GM18526 (cell line): Measurements from ENCODE around the gene SLC18A3.

Experiments used
- POLR2A ChIP-seq: IDR thresholded peaks from 3 replicates; pipeline ENCODE4 v1.6.1; 2011; ENCODE audit not compliant: insufficient read length; ENCODE audit errors: extremely low read depth

SLC18A3 gene

GRCh38 chr10:49647985-49648795, 38.1 kb downstream of the SLC18A3 start:
- TF ChIP-seq POLR2A = no peak

GRCh38 chr10:49649294-49649693, 39.2 kb downstream of the SLC18A3 start:
- TF ChIP-seq POLR2A = no peak

GRCh38 chr10:49649936-49650723, 40.0 kb downstream of the SLC18A3 start:
- no peak for TF ChIP-seq POLR2A

GRCh38 chr10:49650724-49651034, 40.6 kb downstream of the SLC18A3 start:
- TF ChIP-seq POLR2A = no peak

GRCh38 chr10:49651039-49651835, 41.1 kb downstream of the SLC18A3 start:
- no peak for TF ChIP-seq POLR2A

- TF ChIP-seq POLR2A = no peak
Measured at GRCh38 chr10:49651917-49652316, 41.8 kb downstream of the SLC18A3 start.

- no peak for TF ChIP-seq POLR2A
Measured at GRCh38 chr10:49652421-49653272, 42.5 kb downstream of the SLC18A3 start.

GRCh38 chr10:49653273-49653929, 43.3 kb downstream of the SLC18A3 start:
- TF ChIP-seq POLR2A = no peak

- TF ChIP-seq POLR2A = no peak
Measured at GRCh38 chr10:49654036-49654693, 44.1 kb downstream of the SLC18A3 start.

GRCh38 chr10:49655099-49655498, 45.0 kb downstream of the SLC18A3 start:
- no peak for TF ChIP-seq POLR2A

- no peak for TF ChIP-seq POLR2A
Measured at GRCh38 chr10:49656845-49657493, 46.9 kb downstream of the SLC18A3 start.

GRCh38 chr10:49657606-49658005, 47.5 kb downstream of the SLC18A3 start:
- TF ChIP-seq POLR2A = no peak

- no peak for TF ChIP-seq POLR2A
Measured at GRCh38 chr10:49661140-49661856, 51.2 kb downstream of the SLC18A3 start.
